AG04450 (cell line): ENCODE results near the gene STIM2. TPM values are rescaled to one million over a fixed set of nuclear protein-coding genes. Genes with fewer than 3 reads are reported as not detected.

Experiments used
- CTCF ChIA-PET: fragments of 300-600, 350-600 bp; formaldehyde crosslinking; extraction: SDS; loops from one replicate; lab custom pipeline; 2022; ENCODE audit warnings: antibody characterized with exemption, inconsistent platforms; lab: Charles Lee
- POLR2A ChIA-PET: fragments of 350-600 bp; formaldehyde crosslinking; extraction: SDS; loops from one replicate; lab custom pipeline; 2021; ENCODE audit warnings: antibody characterized with exemption, inconsistent platforms; lab: Yijun Ruan, JAX
- DNase-seq: peaks from one replicate; pipeline ENCODE4 v3.0.0-alpha.2; 2011; ENCODE audit warnings: low read depth, low spot score
- H3K27ac ChIP-seq: one replicate; pipeline ENCODE4 v1.5.1; 2012; ENCODE audit warnings: low read depth, low read length, control low read depth
- H3K27me3 ChIP-seq: one replicate; pipeline ENCODE4 v1.6.0; 2012; ENCODE audit warnings: low read length; ENCODE audit not compliant: control insufficient read depth, insufficient read depth
- H3K4me3 ChIP-seq: 2 replicates; pipeline ENCODE4 v1.5.1; 2011; ENCODE audit warnings: mild to moderate bottlenecking, low read depth, low read length, control low read depth
- H3K9me3 ChIP-seq: 2 replicates; pipeline ENCODE4 v1.5.1; 2012; ENCODE audit warnings: low read length; ENCODE audit not compliant: control insufficient read depth, insufficient read depth
- CTCF ChIP-seq: IDR thresholded peaks from 2 replicates; pipeline ENCODE4 v1.5.1; 2011; ENCODE audit warnings: low read depth, low read length, control low read depth, inconsistent platforms
- polyA plus RNA-seq: library from polyadenylated mRNA; depleted of rRNA; stranded (reverse); fragments of >200 nt; gene quantifications from 2 replicates; pipeline ENCODE4 v1.2.3, GENCODE V29; 2011

The STIM2 gene
- polyA plus RNA-seq, 1 experiment, result 26.8 TPM

- no peaks in the 10 kb centered on the region for H3K9me3 ChIP-seq
- H3K4me3 ChIP-seq, result no peak overlapping the region
- H3K27me3 ChIP-seq, result no peaks in the 10 kb centered on the region
- no peak overlapping the region for H3K27ac ChIP-seq
- ChIA-PET CTCF (no interaction called here), POLR2A (no interaction called here)
- no peak for TF ChIP-seq CTCF
- DNase-seq, result no peak
These were observed 157.0 kb downstream of the STIM2 start for GRCh38 chr4:27017623-27018022.

- Histone ChIP-seq H3K27me3 (no peaks in the 10 kb centered on the region), H3K9me3 (no peaks in the 10 kb centered on the region), H3K27ac (no peak overlapping the region), H3K4me3 (no peak overlapping the region)
- TF ChIP-seq CTCF, result no peak
- POLR2A ChIA-PET, result no interaction called here
- CTCF ChIA-PET, result no interaction called here
- no peak for DNase-seq
These were observed 157.4 kb downstream of the STIM2 start for GRCh38 chr4:27018076-27018475.

GRCh38 chr4:27018910-27019309, 158.3 kb downstream of the STIM2 start:
- no peaks in the 10 kb centered on the region for H3K9me3 ChIP-seq
- no peak overlapping the region for H3K4me3 ChIP-seq
- TF ChIP-seq CTCF, result no peak
- no peak for DNase-seq
- no peak overlapping the region for H3K27ac ChIP-seq
- ChIA-PET POLR2A (no interaction called here), CTCF (interaction anchor here (0.6 to 2.4 kb wide), 3 partner anchors 9 to 29 kb away, joined by 6 to 7 read pairs (median 7); no protein-coding TSS in a partner anchor)
- H3K27me3 ChIP-seq, result no peaks in the 10 kb centered on the region

- no peak for TF ChIP-seq CTCF
- no peak overlapping the region for H3K27ac ChIP-seq
- no peak overlapping the region for H3K4me3 ChIP-seq
- H3K9me3 ChIP-seq, result no peaks in the 10 kb centered on the region
- ChIA-PET POLR2A (no interaction called here), CTCF (interaction anchor here (2.4 kb wide), 1 partner anchor 29 kb away, joined by 7 read pairs; no protein-coding TSS in a partner anchor)
- DNase-seq, result no peak
- no peaks in the 10 kb centered on the region for H3K27me3 ChIP-seq
These were observed 159.1 kb downstream of the STIM2 start for GRCh38 chr4:27019766-27020165.

- CTCF ChIA-PET, result interaction anchor here (2.4 kb wide), 1 partner anchor 28 kb away, joined by 7 read pairs; no protein-coding TSS in a partner anchor
These were observed 159.6 kb downstream of the STIM2 start for GRCh38 chr4:27020203-27020602.

More at GRCh38 chr4:27020203-27020602, 159.6 kb downstream of the STIM2 start:
- no peak overlapping the region for H3K4me3 ChIP-seq
- no peaks in the 10 kb centered on the region for H3K9me3 ChIP-seq
- no peaks in the 10 kb centered on the region for H3K27me3 ChIP-seq
- DNase-seq, result no peak
- TF ChIP-seq CTCF, result no peak
- POLR2A ChIA-PET, result no interaction called here
- no peak overlapping the region for H3K27ac ChIP-seq
